Naive thymus-derived CD8-positive, alpha-beta T cell (primary cell): ENCODE measurements around the gene SSX2IP. TPM values are rescaled to one million over a fixed set of nuclear protein-coding genes. Genes with fewer than 3 reads are reported as not detected.
A peak's percentile ranks its signal among the peaks of the same experiment; 100 is the strongest.
"Not testable (repeated sequence)": the region's sequence is repeated elsewhere in the genome, so short reads cannot be mapped to it uniquely, and the experiment has no call there.

ENCODE experiments used
- ATAC-seq, 2 donors: fragments of 150-1000 bp; cut with Tn5 transposase in 1 of 2; sonication (Bioruptor Pico), chemical (Tn5 transposase) in 1 of 2; 1 replicate in 1 of 2; 2 replicates in 1 of 2; pipeline ENCODE4 v1.10.0; 2021; ENCODE audit warnings: mild to moderate bottlenecking in 2 of 2, moderate library complexity in 2 of 2
- POLR2A ChIA-PET: fragments of 350-600 bp; sonication (Branson Sonifier 250); formaldehyde crosslinking; loops from one replicate; lab custom pipeline; 2021; ENCODE audit warnings: antibody characterized with exemption; lab: Charles Lee
- DNase-seq, 10 donors: peaks; one replicate each; pipeline versions ENCODE4 v3.0.0 to v3.0.0-alpha.2; 2020 to 2022
- H3K27ac Mint-ChIP-seq, 10 donors: one replicate each; pipeline ENCODE4 v1.8.0; 2020 to 2022; ENCODE audit warnings: mild to moderate bottlenecking in 10 of 10, mixed read lengths in 10 of 10, moderate library complexity in 4 of 10, inconsistent platforms in 1 of 10
- H3K27me3 Mint-ChIP-seq, 5 donors: one replicate each; pipeline ENCODE4 v1.8.0; 2021 to 2022; ENCODE audit warnings: mixed read lengths in 5 of 5
- H3K36me3 Mint-ChIP-seq, 3 donors: one replicate each; pipeline ENCODE4 v1.8.0; 2020 to 2022; ENCODE audit warnings: mixed read lengths in 3 of 3, mild to moderate bottlenecking in 2 of 3, inconsistent platforms in 1 of 3
- H3K4me1 Mint-ChIP-seq, 4 donors: one replicate each; pipeline ENCODE4 v1.8.0; 2021 to 2022; ENCODE audit warnings: mixed read lengths in 4 of 4
- H3K4me3 Mint-ChIP-seq, 10 donors: one replicate each; pipeline ENCODE4 v1.8.0; 2020 to 2022; ENCODE audit warnings: mild to moderate bottlenecking in 10 of 10, mixed read lengths in 10 of 10, moderate library complexity in 6 of 10, inconsistent platforms in 1 of 10
- H3K9me3 Mint-ChIP-seq, 9 donors: one replicate each; pipeline ENCODE4 v1.8.0; 2020 to 2022; ENCODE audit warnings: mixed read lengths in 9 of 9, mild to moderate bottlenecking in 3 of 9, inconsistent platforms in 1 of 9, moderate library complexity in 1 of 9
- polyA plus RNA-seq, 3 donors: library from polyadenylated mRNA; unstranded; fragments of 300-500 nt; fragmentation: Illumina TruSeq; gene quantifications; one replicate each; pipeline ENCODE4 v1.2.3, GENCODE V29; 2021
- total RNA-seq, 8 experiments: library from RNA in 2 of 8; stranded (reverse) in 2 of 8; gene quantifications; one replicate each; pipeline ENCODE4 v1.2.3 and lab custom pipeline; 2021 to 2026

The SSX2IP gene
- total RNA-seq (10 to 100 TPM in 1 of 2 experiments, 1 to 10 TPM in 1; 9.9 to 11.4 TPM), polyA plus RNA-seq (10 to 100 TPM in 1 of 3 donors, 1 to 10 TPM in 2; 6.9 to 10.8 (median 8.1) TPM), total RNA-seq (lab: John Stamatoyannopoulos, UW) (11.6 to 29.5 (median 15.2) reads per million in 6 experiments)

GRCh38 chr1:84690397-84691121 is at the start of gene SSX2IP:
SSX2IP (minus strand) TSS chr1:84690461; CDS start chr1:84671219, 19,242 bp downstream.
- no peaks in the 10 kb centered on the region for H3K27me3 Mint-ChIP-seq
- peak within 1 kb of the TSS; percentile 94 to 99 (median 97) for H3K27ac Mint-ChIP-seq
- peaks cover 25 to 66% (median 59%) of the 10 kb centered on the region in 4 donors for H3K4me1 Mint-ChIP-seq
- H3K4me3 Mint-ChIP-seq: peak within 1 kb of the TSS; percentile 87 to 100 (median 92)
- POLR2A ChIA-PET: interaction anchor here (0.9 to 1.2 kb wide), 3 partner anchors 11 to 212 kb away, joined by 3 to 4 read pairs (median 3); partner anchors contain the start of genes GNG5 and SPATA1
- H3K36me3 Mint-ChIP-seq: no peaks in the 10 kb centered on the region
- ATAC-seq (peak; percentile 79 to 86), DNase-seq (peak; percentile 98 to 100 (median 99))
- H3K9me3 Mint-ChIP-seq: no peaks in the 10 kb centered on the region

- POLR2A ChIA-PET: no interaction called here
- DNase-seq (no peak), ATAC-seq (no peak)
- Mint-ChIP-seq H3K36me3 (no peaks in the 10 kb centered on the region), H3K4me3 (no peak overlapping the region), H3K27ac (no peak overlapping the region), H3K27me3 (peaks cover 10 to 26% (median 11%) of the 10 kb centered on the region in 5 donors), H3K9me3 (no peaks in the 10 kb centered on the region), H3K4me1 (no peaks in the 10 kb centered on the region)
Measured at GRCh38 chr1:84738237-84738636, 48.0 kb upstream of the SSX2IP start.

DNA sequence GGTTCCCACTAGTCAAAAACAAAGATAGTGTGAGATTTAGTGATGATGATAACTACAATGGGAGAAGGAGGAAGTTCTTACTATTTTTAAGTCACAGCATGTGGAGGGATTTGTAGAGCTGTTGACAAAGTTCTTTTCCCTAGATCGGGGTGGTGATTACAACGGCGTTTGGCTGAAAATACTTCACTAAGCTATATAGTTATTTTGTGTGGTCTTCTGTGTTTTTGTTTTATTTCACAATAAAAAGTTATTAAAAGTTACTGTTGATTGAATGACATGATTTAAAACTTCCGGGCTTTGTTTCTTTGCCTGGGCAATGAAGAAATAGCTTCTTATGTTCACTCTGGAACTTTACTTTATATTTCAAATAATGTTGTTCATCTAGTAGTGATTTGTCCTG is 47.3 kb upstream of the SSX2IP start:
- peak overlapping the region in 1 of 10 donors; percentile 51 for H3K27ac Mint-ChIP-seq
- no peaks in the 10 kb centered on the region for H3K36me3 Mint-ChIP-seq
- peaks cover 10 to 26% (median 11%) of the 10 kb centered on the region in 5 donors for H3K27me3 Mint-ChIP-seq
- no peaks in the 10 kb centered on the region for H3K9me3 Mint-ChIP-seq
- ATAC-seq (no peak), DNase-seq (no peak)
- H3K4me3 Mint-ChIP-seq: no peak overlapping the region
- H3K4me1 Mint-ChIP-seq: no peaks in the 10 kb centered on the region
- POLR2A ChIA-PET: no interaction called here

- H3K36me3 Mint-ChIP-seq: no peaks in the 10 kb centered on the region
- no peak overlapping the region for H3K4me3 Mint-ChIP-seq
- POLR2A ChIA-PET: no interaction called here
- no peak overlapping the region for H3K27ac Mint-ChIP-seq
- no peaks in the 10 kb centered on the region for H3K4me1 Mint-ChIP-seq
- no peak for DNase-seq
- peaks cover 0 to 2% (median 0%) of the 10 kb centered on the region in 9 donors for H3K9me3 Mint-ChIP-seq
- ATAC-seq: no peak
- H3K27me3 Mint-ChIP-seq: peaks cover 10 to 26% (median 13%) of the 10 kb centered on the region in 5 donors
Measured at GRCh38 chr1:84736944-84737343, 46.7 kb upstream of the SSX2IP start.

GRCh38 chr1:84736445-84736844 is 46.2 kb upstream of the SSX2IP start:
- Mint-ChIP-seq H3K27me3 (peaks cover 10 to 26% (median 17%) of the 10 kb centered on the region in 5 donors), H3K36me3 (peaks cover 0 to 3% (median 0%) of the 10 kb centered on the region in 3 donors), H3K4me1 (no peaks in the 10 kb centered on the region), H3K9me3 (peaks cover 0 to 5% (median 0%) of the 10 kb centered on the region in 9 donors), H3K27ac (no peak overlapping the region), H3K4me3 (no peak overlapping the region)
- POLR2A ChIA-PET: no interaction called here
- DNase-seq (no peak), ATAC-seq (no peak)

DNA sequence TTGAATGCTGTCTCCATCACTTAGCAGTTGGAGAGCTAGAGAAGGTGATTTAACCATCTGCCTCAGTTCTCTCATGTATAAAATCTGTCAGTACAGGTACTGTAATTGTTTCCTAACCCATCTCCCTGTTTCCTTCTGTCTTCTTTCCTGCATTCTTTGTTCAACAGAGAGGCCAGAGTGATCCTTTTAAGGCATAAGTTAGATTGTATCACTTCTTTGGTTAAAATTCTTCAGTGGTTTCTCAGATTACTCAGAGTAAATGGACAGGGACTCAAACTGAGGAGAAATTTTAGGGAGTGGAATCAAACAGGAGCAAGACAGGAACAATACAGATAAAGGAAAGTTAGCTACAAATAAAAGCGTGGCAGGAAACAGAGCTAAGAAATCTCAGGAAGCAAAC is 45.2 kb upstream of the SSX2IP start:
- no peak overlapping the region for H3K4me3 Mint-ChIP-seq
- ATAC-seq (no peak), DNase-seq (no peak)
- no peak overlapping the region for H3K27ac Mint-ChIP-seq
- H3K36me3 Mint-ChIP-seq: peaks cover 0 to 4% (median 3%) of the 10 kb centered on the region in 3 donors
- H3K27me3 Mint-ChIP-seq: peaks cover 15 to 26% (median 20%) of the 10 kb centered on the region in 5 donors
- H3K9me3 Mint-ChIP-seq: peaks cover 0 to 9% (median 0%) of the 10 kb centered on the region in 9 donors
- POLR2A ChIA-PET: no interaction called here
- peaks cover 0 to 7% (median 3%) of the 10 kb centered on the region in 4 donors for H3K4me1 Mint-ChIP-seq

DNA sequence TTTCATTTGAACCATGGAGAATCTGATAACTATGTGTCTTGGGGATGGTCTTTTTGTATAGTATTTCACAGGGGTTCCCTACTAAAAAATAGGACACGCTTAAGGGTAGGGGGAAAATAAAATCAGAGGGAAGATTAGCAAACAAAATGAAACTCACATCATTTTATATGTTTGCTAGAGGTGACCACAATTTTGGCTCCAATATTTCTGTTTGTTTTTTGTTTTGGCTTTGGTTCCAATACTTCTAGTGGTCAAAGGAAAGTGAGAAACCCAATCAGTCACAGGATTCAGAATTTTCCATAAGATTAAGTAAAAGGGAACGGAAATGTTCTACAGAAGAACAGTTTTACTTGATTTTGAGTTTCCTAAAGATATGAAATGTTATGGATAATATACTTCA is 42.3 kb upstream of the SSX2IP start:
- Mint-ChIP-seq H3K27ac (no peak overlapping the region), H3K4me1 (peaks cover 0 to 7% (median 3%) of the 10 kb centered on the region in 4 donors), H3K4me3 (no peak overlapping the region), H3K9me3 (peaks cover 0 to 9% (median 0%) of the 10 kb centered on the region in 9 donors), H3K27me3 (peaks cover 15 to 30% (median 21%) of the 10 kb centered on the region in 5 donors), H3K36me3 (peaks cover 0 to 4% (median 3%) of the 10 kb centered on the region in 3 donors)
- POLR2A ChIA-PET: interaction anchor here (0.6 kb wide), 1 partner anchor 128 kb away, joined by 5 read pairs; no protein-coding TSS in a partner anchor
- ATAC-seq: no peak
- no peak for DNase-seq

GRCh38 chr1:84731519-84731918 is 41.3 kb upstream of the SSX2IP start:
- ATAC-seq: no peak
- no peak overlapping the region for H3K27ac Mint-ChIP-seq
- H3K9me3 Mint-ChIP-seq: peaks cover 0 to 9% (median 0%) of the 10 kb centered on the region in 9 donors
- DNase-seq: no peak
- peaks cover 15 to 28% (median 17%) of the 10 kb centered on the region in 5 donors for H3K27me3 Mint-ChIP-seq
- H3K4me1 Mint-ChIP-seq: peaks cover 0 to 7% (median 3%) of the 10 kb centered on the region in 4 donors
- POLR2A ChIA-PET: no interaction called here
- H3K4me3 Mint-ChIP-seq: no peak overlapping the region
- H3K36me3 Mint-ChIP-seq: peaks cover 0 to 4% (median 3%) of the 10 kb centered on the region in 3 donors

DNA sequence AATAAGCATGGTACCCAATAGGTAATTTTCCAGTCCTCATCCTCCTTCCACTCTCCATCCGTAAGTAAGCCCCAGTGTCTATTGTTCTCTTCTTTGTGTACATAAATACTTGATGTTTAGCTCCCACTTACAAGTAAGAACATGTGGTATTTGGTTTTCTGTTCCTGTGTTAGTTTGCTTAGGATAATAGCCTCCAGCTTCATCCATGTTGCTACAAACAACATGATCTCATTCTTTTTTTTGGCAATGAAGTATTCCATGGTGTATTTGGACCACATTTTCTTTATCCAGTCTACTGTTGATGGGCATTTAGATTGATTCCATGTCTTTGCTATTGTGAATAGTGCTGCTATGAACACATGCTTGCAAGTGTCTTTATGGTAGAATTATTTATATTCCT is 37.5 kb upstream of the SSX2IP start:
- DNase-seq, ATAC-seq, H3K9me3 Mint-ChIP-seq, H3K4me3 Mint-ChIP-seq, H3K36me3 Mint-ChIP-seq, H3K27ac Mint-ChIP-seq, POLR2A ChIA-PET, H3K4me1 Mint-ChIP-seq: not testable (repeated sequence)
- H3K27me3 Mint-ChIP-seq: peaks cover 0 to 16% (median 10%) of the 10 kb centered on the region in 5 donors

DNA sequence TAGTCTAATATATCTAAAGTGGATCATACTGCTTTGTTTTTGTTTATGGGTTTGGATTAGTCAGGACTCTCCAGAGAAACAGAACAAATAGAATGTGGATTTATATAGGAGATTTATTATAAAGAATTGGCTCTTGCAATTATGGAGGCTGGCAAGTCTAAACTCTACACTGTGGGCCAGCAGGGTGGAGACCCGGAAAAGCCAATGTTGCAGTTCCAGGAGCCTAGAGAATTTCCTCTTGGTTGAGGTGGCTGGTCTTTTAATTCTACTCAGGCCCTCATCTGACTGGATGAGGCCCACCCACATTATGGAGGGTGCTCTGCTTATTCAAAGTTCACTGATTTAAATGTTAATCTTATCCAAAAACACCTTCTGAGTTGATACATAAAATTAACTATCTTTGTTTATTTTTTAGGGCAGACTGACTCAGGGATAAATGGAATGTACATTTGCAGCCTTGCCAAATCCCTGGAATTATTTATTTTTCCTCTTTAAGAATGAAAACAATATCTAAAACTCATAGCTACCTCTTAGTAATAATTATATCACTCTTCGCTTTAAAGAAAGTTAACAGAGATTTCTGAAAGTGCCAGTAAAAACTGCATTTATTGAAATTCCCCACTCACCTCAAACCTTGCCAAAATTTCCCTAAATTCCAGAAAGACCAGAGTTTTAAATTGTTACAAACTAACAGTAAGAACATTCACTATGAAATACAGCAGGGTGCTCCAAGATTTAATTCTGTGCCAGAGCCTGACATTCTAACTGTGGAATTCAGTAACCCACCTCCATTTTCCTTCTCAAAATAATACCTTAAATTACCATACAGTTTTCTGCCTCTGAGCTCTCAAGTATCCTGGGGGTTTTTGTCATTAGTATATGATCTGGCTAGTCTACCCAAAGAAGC is 36.6 kb upstream of the SSX2IP start:
- Mint-ChIP-seq H3K27ac (no peak overlapping the region), H3K4me3 (no peak overlapping the region), H3K27me3 (peaks cover 0 to 16% (median 8%) of the 10 kb centered on the region in 5 donors), H3K4me1 (peaks cover 0 to 7% (median 3%) of the 10 kb centered on the region in 4 donors), H3K36me3 (peaks cover 0 to 4% (median 3%) of the 10 kb centered on the region in 3 donors), H3K9me3 (peaks cover 0 to 9% (median 0%) of the 10 kb centered on the region in 9 donors)
- DNase-seq (no peak), ATAC-seq (no peak)
- POLR2A ChIA-PET: no interaction called here

- ATAC-seq: peak; percentile 42 to 73
- DNase-seq: peak; percentile 4 to 72 (median 41)
- H3K27me3 Mint-ChIP-seq: peaks cover 0 to 3% (median under 1%) of the 10 kb centered on the region in 5 donors
- POLR2A ChIA-PET: no interaction called here
- no peaks in the 10 kb centered on the region for H3K9me3 Mint-ChIP-seq
- no peaks in the 10 kb centered on the region for H3K36me3 Mint-ChIP-seq
- H3K4me1 Mint-ChIP-seq: no peaks in the 10 kb centered on the region
- no peak overlapping the region for H3K27ac Mint-ChIP-seq
- no peak overlapping the region for H3K4me3 Mint-ChIP-seq
Measured at GRCh38 chr1:84724128-84724860, 34.0 kb upstream of the SSX2IP start.

GRCh38 chr1:84722794-84723193 is 32.5 kb upstream of the SSX2IP start:
- H3K9me3 Mint-ChIP-seq: no peaks in the 10 kb centered on the region
- no peak for ATAC-seq
- no peak overlapping the region for H3K4me3 Mint-ChIP-seq
- H3K36me3 Mint-ChIP-seq: no peaks in the 10 kb centered on the region
- H3K27ac Mint-ChIP-seq: no peak overlapping the region
- POLR2A ChIA-PET: no interaction called here
- no peaks in the 10 kb centered on the region for H3K4me1 Mint-ChIP-seq
- H3K27me3 Mint-ChIP-seq: peaks cover 0 to 4% (median 0%) of the 10 kb centered on the region in 5 donors
- no peak for DNase-seq
